ENCODE data around the gene MADCAM1. TPM values are rescaled to one million over a fixed set of nuclear protein-coding genes. Genes with fewer than 3 reads are reported as not detected.

Gene MADCAM1
- total and polyA plus RNA-seq, 10 donors, result 3.0 to 33.6 (median 5.6) TPM

DNA sequence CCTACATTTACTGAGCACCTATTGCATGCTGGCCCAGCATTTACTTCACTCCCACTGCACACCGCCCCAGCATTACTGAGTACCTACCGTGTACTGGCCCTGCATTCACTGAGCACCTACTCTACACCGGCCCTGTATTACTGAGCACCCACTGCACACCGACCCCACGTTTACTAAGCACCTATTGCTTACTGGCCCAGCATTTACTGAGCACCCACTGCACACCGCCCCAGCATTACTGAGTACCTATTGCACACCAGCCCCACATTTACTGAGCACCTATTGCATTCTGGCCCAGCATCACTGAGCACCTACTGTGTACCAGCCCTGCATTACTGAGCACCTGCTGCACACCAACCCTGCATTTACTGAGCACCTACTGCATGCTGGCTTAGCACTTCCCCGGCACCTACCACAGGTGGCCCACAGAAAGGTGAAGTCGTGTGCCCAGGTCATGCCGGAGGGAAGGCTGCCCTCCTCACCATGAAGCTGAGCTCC is 17.9 kb downstream of the MADCAM1 start:
- no peak for TF ChIP-seq POLR2AphosphoS5 (IDR thresholded peaks at IDR 0.05)
- TF ChIP-seq, protein P1, sequence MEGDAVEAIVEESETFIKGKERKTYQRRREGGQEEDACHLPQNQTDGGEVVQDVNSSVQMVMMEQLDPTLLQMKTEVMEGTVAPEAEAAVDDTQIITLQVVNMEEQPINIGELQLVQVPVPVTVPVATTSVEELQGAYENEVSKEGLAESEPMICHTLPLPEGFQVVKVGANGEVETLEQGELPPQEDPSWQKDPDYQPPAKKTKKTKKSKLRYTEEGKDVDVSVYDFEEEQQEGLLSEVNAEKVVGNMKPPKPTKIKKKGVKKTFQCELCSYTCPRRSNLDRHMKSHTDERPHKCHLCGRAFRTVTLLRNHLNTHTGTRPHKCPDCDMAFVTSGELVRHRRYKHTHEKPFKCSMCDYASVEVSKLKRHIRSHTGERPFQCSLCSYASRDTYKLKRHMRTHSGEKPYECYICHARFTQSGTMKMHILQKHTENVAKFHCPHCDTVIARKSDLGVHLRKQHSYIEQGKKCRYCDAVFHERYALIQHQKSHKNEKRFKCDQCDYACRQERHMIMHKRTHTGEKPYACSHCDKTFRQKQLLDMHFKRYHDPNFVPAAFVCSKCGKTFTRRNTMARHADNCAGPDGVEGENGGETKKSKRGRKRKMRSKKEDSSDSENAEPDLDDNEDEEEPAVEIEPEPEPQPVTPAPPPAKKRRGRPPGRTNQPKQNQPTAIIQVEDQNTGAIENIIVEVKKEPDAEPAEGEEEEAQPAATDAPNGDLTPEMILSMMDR (IDR thresholded peaks at IDR 0.05 in 8 of 11, conservative IDR thresholded peaks at IDR 0.05 in 3 of 11), result no peak
- TF ChIP-seq POLR2A (IDR thresholded peaks at IDR 0.05), result no peak
- no peaks in the 10 kb centered on the region for H3K9me3 ChIP-seq
- H3K27ac ChIP-seq, result no peak overlapping the region
- intact Hi-C loops (cut with DNase I; ENCODE audit: low total_unique reads), result no loop called here
- H3K27me3 ChIP-seq (replicated peaks in 1 of 7), result peaks cover 0 to 6% (median 0%) of the 10 kb centered on the region in 7 donors
- H3K36me3 ChIP-seq, result peaks cover 0 to 7% (median 0%) of the 10 kb centered on the region in 6 donors
- 91 to 97% (median 95%) methylated on average over 9 of the region's 9 CpGs for WGBS, 5 donors
- DNase-seq, result no peak
- H3K4me1 ChIP-seq, result peaks cover 4 to 45% (median 26%) of the 10 kb centered on the region in 6 donors
- no peak overlapping the region for H3K4me3 ChIP-seq

DNA sequence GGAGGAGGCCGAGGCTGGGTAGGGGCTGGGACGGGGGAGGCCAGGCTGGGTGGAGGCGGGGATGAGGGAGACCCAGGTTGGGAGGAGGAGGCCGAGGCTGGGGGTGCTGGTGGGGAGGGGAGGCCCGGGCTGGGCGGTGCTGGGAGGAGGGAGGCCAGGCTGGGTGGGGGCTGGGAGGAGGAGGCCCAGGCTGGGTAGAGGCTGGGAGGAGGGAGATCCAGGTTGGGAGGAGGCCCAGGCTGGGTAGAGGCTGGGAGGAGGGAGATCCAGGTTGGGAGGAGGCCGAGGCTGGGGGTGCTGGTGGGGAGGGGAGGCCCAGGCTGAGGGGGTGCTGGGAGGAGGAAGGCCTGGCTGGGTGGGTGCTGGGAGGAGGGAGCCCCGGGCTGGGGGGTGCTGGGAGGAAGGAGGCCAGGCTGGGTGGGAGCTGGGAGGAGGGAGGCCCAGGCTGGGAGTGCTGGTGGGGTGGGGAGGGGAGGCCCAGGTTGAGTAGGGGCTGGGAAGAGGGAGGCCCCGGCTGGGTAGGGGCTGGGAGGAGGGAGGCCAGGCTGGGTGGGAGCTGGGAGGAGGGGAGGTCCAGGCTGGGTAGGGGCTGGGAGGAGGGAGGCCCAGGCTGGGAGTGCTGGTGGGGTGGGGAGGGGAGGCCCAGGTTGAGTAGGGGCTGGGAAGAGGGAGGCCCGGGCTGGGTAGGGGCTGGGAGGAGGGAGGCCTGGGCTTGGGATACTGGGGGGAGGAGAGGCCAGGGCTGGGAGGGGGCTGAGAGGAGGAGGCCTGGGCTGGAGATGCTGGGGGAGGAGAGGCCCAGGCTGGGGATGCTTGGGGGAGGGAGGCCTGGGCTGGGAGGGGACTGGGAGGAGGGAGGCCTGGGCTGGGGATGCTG is 21.7 kb downstream of the MADCAM1 start:
- H3K4me3 ChIP-seq, result no peak overlapping the region
- H3K9me3 ChIP-seq, result peaks cover 0 to 3% (median 0%) of the 10 kb centered on the region in 8 donors
- TF ChIP-seq, protein P1 (IDR thresholded peaks at IDR 0.05 in 8 of 11, conservative IDR thresholded peaks at IDR 0.05 in 3 of 11), result no peak
- TF ChIP-seq POLR2A (IDR thresholded peaks at IDR 0.05) (no peak), POLR2AphosphoS5 (IDR thresholded peaks at IDR 0.05) (no peak)
- H3K27ac ChIP-seq, result no peak overlapping the region
- intact Hi-C loops (cut with DNase I; ENCODE audit: low total_unique reads), result no loop called here
- peaks cover 0 to 12% (median 5%) of the 10 kb centered on the region in 6 donors for H3K4me1 ChIP-seq
- H3K27me3 ChIP-seq (replicated peaks in 1 of 7), result peaks cover 0 to 11% (median 0%) of the 10 kb centered on the region in 7 donors
- no peak for DNase-seq
- peaks cover 0 to 10% (median 0%) of the 10 kb centered on the region in 6 donors for H3K36me3 ChIP-seq
- 58 to 76% (median 67%) methylated on average over 7 to 10 of the region's 10 CpGs for WGBS, 5 donors

DNA sequence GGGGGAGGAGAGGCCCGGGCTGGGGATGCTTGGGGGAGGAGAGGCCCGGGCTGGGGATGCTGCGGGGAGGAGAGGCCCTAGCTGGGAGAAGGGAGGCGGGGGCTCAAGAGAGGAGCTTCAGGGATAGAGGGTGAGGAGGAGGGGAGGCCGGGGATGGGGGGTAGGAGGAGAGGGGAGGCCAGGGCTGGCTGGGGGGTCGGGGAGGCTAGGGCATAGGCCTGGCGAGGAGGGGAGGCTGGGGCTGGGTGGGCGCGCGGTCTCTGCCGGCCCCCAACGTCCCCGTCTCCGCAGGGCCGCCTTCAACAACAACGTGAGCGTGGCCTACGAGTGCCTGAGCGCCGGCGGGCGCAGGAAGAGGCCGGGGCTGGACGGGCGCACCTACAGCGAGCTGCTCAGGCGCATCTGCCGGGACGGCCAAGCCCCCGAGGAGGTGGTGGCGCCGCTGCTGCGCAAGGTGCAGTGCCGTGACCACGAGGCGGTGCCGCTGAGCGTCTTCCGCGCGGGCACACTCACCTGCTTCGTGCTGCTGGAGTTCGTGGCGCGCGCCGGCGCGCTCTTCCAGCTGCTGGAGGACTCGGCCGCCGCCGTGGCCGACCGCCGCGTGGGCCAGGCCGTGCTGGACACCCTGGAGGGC is 22.4 kb downstream of the MADCAM1 start:
- H3K4me1 ChIP-seq, result peaks cover 0 to 12% (median 4%) of the 10 kb centered on the region in 6 donors
- H3K36me3 ChIP-seq, result peaks cover 0 to 10% (median 0%) of the 10 kb centered on the region in 6 donors
- no peak overlapping the region for H3K4me3 ChIP-seq
- H3K27me3 ChIP-seq (replicated peaks in 1 of 7), result peaks cover 0 to 11% (median 0%) of the 10 kb centered on the region in 7 donors
- no peak overlapping the region for H3K27ac ChIP-seq
- peak; percentile 85 for DNase-seq
- peaks cover 0 to 3% (median 0%) of the 10 kb centered on the region in 8 donors for H3K9me3 ChIP-seq
- intact Hi-C loops (cut with DNase I; ENCODE audit: low total_unique reads), result no loop called here
- 21 to 47% (median 26%) methylated on average over 39 to 58 of the region's 58 CpGs for WGBS, 5 donors
- peak; percentile 46 to 66 (median 59) for TF ChIP-seq POLR2AphosphoS5 (IDR thresholded peaks at IDR 0.05)
- TF ChIP-seq, protein P1 (IDR thresholded peaks at IDR 0.05 in 8 of 11, conservative IDR thresholded peaks at IDR 0.05 in 3 of 11), result peak in 1 of 11 experiments; percentile 18
- no peak for TF ChIP-seq POLR2A (IDR thresholded peaks at IDR 0.05)

Data from spleen (tissue), 11 donors.